HL-60/S4 (cell line): ENCODE measurements around the gene SGPP1.
"Not testable (repeated sequence)": the region's sequence is repeated elsewhere in the genome, so short reads cannot be mapped to it uniquely, and the experiment has no call there.

ENCODE experiments used
- in situ Hi-C: fragments of 300-500 bp; cut with MboI; formaldehyde crosslinking; loops from 2 replicates; pipeline ENCODE4 v1.14.3; 2022; ENCODE audit warnings: low sequenced_read_pairs

Gene SGPP1

DNA sequence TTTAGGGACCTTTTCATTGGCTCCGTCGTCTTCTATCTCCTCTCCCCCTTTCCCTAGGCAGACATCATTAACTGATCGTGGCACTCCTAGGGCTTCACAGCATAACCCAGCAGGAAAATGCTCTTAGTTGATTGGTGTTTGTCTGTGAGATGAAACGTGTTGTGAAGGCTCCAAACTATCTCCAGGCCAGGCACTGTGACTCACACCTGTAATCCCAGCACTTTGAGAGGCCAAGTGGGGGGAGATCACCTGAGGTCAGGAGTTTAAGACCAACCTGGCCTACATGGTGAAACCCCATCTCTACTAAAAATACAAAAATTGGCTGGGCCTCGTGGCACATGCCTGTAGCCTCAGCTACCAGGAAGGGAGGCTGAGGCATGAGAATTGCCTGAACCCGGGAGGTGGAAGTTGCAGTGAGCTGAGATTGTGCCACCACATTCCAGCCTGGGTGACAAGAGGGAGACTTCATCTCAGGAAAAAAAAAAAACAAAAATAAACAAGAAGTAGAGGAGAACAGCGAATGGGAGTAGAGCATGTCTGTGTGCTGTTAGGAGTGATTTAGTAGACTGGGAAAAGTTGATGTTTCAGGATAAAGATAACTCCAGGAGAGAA is 53.9 kb downstream of the SGPP1 start:
- in situ Hi-C loops = no loop called here

DNA sequence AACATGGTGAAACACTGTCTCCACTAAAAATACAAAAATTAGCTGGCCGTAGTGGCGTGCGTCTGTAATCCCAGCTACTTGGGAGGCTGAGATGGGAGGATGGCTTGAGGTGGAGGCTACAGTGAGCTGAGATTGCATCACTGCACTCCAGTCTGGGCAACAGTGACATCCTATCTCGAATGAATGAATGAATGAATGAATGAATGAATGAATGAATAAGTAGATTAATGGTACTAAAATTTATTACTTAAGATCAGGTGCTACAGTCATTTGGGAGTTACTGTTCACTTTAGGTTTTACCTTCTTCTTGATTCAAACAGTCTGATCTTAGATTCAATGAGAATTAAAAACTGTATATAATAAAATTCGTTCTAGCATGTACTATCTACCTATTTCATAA is 54.6 kb downstream of the SGPP1 start:
- in situ Hi-C loops = no loop called here

DNA sequence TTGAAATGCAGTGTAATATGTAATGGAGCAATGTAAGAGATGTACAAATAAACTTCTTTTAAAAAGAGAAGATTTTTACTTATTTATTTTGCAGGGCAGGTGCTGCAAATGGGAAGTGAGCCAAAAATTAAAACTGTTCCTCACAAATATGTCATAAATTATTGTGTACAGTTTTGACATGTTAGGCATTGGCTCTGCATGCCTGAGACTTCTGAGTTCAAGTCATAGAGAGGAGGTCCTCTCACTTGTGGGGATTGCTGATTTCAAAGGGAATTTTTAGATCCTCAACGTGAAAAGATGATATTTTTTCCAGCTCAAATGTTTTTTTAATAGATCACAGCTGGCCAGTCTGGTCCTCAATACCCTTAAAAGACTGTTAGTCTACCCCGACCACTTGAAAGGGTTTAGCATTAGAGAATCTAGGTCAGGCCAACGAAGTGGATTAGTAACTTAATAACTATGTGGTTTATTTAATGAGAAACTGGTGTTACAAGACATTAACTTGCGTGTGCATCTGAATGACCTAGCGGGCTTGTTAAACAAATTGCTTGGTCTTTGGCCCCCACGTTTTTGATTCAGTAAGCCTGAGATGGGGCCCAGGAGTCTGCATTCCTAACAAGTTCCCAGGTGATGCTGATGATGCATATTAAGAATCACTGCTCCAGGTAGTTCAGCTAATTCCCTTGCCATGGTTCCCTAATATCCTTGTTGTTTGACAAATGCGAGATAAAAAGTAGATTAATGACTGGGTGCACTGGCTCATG is 55.3 kb downstream of the SGPP1 start:
- in situ Hi-C loops = no loop called here

DNA sequence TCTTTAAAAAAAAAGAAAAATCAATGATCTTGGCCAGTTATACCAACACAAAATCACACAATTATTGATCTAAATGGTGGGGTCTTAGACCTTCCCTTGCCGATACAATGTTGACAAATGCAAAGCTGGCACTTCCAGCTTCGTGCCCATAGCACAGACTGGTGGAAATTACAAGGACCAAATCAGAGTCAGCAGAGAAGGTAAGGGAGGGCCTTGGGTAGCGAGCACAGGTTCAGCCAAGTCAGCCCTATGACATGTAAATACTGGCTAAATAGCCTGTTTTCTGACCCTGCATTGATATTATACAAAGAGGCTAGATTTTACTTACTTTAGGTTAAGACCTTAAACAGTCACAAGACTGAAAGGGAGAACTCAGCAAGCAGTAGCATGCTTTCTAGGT is 55.9 kb downstream of the SGPP1 start:
- in situ Hi-C loops = no loop called here

DNA sequence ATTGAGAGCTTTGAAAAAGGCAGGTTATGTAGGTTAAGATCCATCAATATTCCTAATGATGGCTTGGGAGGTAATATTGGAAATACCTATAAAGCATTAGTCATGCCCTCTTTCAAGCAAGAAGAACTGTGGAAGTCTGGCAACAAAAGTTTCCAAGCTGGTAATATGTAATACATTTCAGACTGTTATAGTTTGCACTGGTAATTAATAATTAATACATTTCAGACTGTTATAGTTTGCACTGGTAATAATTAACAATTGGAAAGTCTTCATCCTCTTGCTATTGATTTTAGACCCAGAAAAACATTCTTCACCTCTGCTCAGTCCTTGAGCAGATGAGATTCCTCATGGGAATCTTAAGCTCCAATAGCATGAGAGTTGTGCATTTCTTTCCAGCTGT is 57.2 kb downstream of the SGPP1 start:
- in situ Hi-C loops = no loop called here

DNA sequence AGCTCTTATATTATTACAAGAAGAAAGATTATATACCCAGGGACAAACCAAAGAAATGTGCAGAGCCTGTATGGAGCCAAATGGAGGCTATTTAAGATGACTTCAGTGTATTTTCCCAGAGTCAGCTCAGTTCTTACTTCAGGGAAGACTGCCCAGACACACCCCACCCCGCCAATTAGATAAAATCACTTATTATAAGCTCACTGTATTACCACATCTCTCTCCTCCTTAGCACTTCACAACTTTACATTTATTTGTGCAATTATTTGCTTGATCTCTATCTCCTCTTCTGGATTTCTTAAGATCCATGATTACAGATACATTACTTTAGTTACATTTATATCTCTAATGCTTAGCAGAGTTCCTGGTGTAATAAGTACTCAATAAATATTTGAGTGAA is 61.5 kb downstream of the SGPP1 start:
- in situ Hi-C loops = no loop called here

DNA sequence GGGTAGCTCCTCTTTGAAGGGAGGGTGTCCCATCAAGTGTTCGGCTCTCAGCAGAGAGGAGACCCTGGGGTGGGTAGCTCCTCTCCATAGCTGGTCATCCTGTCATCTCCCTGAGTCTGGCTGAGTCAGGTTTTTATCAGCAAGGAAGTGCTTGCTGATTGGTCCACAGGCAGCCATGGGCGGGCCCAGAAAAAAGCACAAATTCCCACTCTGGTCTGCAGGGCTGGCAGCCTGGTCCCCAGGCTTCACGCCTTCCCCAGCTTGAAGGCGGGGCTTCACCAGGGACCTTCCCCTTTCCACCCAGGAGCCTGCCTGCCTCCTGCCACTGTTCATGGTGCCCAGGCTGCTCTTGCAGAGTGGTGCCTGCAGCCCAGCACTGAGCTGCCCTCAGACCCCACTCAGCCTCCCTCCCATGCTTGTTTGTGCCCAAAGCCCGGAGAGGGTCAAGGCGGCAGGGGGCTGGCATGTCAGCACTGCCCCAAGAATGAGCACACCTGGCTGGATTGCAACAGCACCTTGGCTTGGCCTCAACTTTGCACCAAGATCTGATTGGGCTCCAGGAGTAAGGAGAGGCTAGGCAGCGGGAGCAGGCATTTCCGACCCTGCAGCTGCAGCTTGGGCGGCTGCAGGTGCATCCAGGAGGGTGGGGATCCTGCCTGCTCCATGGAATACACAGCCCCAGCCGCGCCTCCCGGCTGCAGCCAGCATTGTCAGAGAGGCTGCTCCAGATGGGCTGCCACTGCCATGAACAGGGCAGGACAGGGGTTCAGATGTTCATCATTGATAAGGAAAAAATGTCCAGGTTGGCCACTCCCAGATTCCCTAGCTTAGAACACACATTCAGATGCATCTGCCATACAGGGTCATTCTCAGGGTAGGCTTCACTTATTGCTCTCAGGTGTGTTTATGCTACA is 64.2 kb downstream of the SGPP1 start:
- in situ Hi-C loops = no loop called here

DNA sequence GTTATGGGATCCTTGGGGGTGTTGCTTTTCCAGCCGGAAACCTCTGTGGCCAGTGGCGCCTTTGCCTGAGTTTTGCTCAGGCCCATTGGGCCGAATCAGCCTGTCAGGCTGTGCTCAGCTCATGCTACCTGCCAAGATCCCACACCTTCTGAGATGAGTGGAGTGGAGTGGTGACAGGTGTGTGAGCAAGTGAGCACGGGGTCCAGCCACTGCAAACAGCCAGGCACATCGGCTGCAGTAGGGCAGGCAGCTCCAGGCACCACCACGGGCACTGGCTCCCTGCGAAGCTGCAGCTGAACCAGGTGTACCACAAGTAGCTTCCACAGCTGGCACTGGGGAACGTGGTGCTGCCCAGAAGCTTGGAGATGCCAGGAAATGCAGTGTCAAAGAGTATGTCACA is 65.1 kb downstream of the SGPP1 start:
- in situ Hi-C loops = no loop called here

DNA sequence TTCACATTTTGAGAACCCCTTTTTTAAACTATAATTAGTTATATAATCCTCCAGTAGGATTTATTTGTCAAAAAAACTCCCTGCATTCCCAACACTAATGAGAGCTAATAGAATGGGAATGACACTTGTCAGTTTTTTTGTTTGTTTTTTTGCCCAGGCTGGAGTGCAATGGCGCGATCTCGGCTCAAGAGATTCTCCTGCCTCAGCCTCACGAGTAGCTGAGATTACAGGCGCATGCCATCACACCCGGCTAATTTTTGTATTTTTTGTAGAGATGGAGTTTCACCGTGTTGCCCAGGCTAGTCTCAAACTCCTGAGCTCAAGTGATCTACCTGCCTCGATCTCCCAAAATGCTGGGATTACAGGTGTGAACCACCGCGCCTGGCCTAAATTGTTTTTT is 66.0 kb downstream of the SGPP1 start:
- in situ Hi-C loops = not testable (repeated sequence)

DNA sequence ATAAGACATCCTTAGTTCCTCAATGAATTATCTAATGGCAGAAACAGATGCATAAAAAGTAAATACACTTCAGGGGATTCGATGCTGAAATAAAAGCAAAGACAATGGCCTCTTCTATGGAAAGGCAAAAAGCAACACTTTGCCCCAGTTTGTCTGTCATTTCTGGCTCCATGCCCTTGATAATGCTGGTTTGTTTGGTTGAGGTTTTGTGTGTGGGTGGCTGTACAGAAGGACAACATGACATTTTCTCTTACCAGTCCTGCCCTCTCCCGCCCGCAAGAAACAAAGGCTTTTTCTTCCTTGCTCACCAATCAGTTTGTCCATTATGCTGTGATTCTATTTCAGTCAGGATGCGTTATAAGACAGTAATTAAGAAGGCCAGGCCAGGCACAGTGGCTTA is 68.1 kb downstream of the SGPP1 start:
- in situ Hi-C loops = no loop called here

DNA sequence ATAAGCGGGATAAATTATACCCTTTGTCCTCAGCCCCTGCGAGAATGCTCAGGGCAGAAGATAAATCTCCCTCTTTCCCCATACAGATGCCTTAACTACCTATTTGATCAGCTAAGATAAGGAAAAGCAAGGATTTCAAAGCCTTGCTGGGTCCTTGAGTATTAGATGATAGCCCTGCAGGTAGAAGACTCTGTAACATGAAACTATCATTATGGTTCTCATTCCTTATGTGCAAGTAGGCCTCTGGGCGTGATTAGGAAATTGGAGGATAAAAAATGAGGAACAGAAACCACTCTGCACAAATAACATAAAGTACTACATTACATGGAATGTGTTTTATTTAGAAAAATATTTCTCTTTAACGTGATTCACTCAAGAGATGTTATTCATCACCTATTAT is 71.7 kb downstream of the SGPP1 start:
- in situ Hi-C loops = no loop called here

DNA sequence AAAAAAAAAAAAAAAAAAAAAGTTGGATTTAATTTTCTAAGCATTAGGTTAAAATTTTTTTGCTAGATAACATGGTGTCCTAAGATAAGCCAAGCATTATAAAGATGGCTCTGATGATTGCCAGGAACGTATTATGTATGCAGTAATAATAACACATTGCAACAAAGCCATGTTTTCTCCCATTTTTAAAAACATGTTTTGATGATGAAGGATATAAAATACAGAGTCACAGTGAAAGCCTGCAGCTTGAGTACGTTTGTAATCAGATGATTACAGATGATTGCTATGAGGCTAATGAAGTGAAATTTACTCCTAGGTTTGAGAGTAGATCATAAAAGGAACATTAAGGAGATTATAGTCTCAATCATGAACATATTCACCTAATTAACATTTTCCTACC is 72.9 kb downstream of the SGPP1 start:
- in situ Hi-C loops = no loop called here

DNA sequence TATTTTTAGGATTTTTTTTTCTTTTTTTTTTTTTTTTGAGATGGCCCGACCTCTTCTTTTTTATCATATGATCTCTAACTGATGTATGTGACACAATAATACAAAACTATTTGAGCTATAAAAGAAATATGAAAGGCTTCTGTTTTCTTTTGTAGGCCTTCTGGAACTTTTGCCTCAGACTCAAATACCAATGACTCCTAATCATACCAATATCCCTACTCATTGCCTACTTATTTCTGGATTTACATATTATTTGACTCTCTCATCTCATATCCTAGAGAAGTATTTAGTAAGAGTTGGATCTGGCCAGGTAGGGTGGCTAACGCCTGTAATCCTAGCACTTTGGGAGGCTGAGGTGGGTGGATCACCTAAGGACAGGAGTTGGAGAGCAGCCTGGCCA is 73.5 kb downstream of the SGPP1 start:
- in situ Hi-C loops = no loop called here

DNA sequence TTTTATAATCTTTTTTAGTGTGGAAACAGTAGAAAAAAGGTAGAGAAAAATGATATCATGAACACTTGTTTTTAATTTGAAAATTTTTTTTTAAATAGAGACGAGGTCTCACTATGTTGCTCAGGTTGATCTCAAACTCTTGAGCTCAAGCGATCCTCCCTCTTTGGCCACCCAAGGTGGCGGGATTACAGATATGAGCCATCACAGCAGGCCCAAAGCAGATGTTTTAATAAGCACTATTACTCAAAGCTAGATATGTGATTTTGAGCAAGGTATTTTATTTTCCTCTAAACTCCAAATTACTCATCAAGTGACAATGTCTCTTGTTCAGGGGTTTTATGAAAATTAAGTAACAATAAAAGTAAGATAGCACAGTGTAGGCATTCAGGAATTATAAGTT is 75.5 kb downstream of the SGPP1 start:
- in situ Hi-C loops = no loop called here

DNA sequence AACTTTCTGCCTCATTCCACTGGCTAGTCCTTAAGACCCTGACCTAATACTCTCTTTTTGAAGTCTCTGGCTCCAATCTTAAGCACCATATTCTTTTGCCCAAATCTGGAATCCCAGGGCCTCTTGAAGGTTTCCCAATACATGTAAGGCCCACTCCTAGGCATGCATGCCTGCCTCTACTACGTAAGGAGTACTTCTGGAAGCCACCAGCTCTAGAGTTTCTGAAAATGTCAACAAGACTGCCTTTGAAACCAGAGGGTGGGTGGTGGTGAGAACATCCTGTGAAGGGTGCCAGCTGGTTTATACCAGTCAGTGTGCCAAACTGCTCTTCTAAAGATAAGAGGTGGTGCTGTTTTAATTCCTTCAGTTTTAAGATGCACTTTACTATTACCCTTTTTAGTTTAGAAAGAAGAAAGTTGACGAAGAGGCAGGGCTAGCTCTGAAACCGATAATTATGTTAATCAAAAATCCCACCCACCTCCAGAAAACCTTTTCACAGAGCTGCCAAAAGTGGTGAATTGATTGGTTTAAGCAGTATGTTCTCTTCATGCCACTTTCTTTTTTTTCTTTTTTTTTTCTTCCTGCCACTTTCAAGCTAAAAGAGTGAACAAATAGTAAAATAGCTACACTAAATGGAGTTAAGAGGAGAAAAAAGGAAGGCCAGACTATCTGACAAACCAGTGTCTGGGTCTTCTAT is 77.5 kb downstream of the SGPP1 start:
- in situ Hi-C loops = no loop called here

DNA sequence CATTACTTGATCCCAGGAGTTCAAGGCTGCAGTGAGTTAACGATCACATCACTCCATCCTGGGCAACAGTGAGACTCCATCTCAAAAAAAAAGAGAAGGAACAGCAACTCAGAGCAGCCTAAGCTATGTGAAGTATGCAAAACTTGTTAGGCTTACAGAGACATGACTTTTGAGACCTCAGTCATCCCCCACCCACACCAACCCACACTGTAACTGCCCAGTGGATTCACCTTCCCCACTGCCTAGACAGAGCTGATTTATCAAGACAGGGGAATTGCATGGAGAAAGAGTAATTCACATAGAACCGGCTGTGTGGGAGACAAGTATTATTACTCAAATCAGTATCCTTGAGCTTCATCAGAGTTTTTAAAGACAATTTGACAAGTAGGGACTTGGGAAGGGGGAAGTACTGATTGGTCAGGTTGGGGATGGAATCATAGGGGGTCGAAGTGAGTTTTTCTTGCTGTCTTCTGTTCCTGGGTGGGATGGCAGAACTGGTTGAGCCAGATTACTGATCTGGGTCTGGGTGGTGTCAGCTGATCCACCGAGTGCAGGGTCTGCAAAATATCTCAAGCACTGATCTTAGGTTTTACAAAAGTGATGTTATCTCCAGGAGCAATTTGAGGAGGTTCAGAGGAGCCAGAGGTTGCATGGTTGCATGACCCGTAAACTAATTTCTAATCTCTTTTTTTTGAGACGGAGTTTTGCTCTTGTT is 80.0 kb downstream of the SGPP1 start:
- in situ Hi-C loops = no loop called here

DNA sequence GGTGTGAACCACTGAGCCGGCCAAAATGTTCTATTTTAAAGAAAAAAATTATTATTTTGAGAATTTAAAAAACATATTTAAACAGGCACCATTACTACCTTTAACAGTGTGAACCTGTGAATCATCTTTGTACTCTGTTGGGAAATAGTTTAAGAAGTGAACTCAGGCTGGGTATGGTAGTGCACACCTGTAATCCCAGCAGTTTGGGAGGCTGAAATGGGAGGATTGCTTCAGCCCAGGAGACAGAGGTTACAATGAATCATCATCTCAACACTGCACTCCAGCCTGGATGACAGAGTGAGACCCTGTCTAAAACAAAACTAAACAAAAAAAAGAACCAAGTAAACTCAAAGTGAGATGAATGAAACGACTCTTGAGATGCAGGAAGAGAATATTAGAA is 83.1 kb downstream of the SGPP1 start:
- in situ Hi-C loops = no loop called here

DNA sequence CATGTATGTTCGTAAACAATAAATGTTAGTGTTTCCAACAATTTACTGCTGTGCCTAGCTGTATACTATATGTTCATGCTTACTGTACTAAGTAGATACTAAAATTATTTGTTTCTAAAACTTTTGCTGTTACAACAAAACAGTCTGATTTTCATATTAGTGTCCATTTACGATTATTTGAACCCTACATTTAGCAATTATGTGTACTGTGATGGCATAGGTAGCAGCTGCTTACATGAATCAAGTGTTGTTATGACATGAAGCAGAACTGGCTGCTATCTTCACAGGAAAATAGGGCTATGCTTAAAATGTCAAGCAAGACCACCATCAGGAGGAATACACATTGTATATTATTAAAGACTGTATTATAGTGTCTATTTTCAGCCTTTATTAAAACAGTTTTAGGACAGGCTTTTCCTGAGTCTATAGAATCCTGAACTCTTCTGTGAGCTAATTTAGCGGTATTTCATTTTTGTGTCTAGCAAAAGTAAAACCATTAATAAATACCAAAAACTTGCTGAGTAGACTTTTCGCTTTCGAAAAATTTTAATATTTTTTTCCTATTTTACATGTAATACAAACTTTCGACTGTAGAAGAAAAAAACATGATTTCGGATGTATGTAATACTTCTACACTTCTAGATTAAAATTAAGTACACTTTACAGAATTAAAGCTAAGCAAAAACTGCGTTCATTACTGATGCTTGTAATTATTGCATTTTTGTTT is 85.0 kb downstream of the SGPP1 start:
- in situ Hi-C loops = no loop called here

DNA sequence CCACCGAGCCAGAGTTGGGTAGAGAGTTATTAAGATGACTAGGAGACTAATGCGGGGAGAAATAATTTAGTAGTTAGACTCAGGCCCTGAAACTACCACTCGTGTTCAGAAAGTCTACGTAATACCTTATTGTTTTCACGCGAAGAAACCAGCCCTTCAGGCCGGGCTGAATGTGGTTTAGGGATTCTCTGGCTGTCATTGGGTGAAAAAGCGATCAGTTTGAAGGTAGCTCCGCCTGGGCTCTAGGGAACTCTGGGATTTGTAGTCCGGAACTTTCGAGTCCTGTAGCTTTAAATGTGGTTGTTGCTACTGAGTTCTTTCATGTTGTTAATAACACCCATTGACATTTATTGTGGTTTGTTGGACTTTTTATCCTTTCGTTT is 85.6 kb downstream of the SGPP1 start:
- in situ Hi-C loops = no loop called here
